ENCODE measurements around the gene MRPL41.
"Not testable (repeated sequence)": the region's sequence is repeated elsewhere in the genome, so short reads cannot be mapped to it uniquely, and the experiment has no call there.

Gene MRPL41

GRCh38 chr9:137551264-137552021 is at the start of gene MRPL41:
TSS of gene MRPL41 (plus strand) at chr9:137551879. CDS start at chr9:137552082, 203 bp downstream.
- peak; percentile 86 for DNase-seq

DNA sequence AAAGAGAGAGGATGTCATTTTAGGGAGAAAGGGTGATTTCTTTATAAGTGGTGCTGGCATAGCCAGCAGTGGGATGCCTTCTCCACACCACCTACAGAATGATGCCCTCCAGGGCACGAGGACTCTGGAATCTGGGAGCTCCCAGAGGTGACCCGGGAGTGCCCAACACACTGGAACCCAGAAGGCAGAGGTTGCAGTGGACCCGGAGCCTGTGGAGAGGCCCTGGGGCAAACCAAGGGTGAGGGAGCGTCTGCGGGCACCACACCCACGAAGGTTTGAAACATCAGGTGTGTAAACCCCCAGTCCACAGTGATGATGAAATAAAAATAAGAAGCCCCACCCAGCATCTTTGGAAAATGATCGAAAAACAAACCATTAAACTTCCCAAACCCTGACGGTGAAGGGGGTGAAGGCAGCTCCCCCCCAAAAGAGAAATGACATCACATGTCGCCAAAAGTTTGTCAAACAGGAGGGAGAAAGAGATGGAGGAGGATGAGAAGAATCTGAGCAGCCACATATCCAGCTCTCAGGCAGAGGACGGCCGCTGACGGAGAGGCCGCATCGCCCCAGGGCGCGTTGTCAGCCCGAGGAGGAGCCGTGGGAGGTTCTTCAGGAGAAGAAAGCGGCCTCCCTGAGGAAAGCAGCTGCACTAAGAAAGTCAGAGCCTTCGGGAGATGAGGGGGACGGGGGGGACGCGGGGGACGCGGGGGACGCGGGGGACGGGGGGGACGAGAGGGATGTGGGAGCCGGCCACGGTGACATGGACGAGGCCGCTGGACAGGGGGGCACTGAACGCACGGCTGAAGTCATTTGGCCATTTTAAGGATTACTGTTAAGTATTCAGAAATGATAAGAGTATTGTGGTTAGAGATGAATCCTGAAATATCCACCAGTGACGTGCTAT is 49.4 kb upstream of the MRPL41 start:
- DNase-seq = no peak

GRCh38 chr9:137504432-137504777 is 47.3 kb upstream of the MRPL41 start:
- DNase-seq = no peak

DNA sequence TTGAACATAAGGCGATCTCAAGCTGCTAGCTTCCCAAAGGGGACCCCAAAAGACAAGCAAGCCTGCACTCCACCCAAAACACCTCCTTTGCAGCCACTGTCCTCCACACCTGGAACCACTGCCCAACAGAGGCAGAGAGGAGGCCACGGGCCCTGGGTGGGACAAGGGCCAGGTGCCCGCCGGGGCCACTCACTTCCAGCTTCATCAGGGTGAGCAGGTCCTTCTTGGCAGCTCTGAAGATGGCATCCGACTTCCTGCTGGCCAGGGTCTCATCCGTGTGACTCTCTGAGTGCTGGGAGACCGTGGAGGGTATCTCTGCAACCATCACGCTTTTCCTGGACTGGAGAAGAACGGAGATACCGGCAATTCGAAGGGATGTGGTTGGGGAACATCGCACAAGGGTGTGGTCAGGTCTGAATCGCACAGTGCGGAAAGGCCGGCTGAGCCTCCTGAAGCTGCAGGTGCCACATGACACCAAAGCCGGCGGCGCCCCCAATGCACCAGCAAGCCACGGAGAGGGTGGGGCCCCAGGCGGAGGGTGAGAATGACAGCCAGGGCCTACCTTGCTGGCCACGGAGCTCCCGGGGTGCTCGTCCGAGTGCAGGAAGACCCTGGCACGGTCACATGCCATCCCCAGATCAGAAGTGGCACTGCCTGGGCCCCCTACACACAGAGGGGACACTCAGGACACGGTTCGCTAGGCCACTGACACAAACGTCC is 46.1 kb upstream of the MRPL41 start:
- no peak for DNase-seq

DNA sequence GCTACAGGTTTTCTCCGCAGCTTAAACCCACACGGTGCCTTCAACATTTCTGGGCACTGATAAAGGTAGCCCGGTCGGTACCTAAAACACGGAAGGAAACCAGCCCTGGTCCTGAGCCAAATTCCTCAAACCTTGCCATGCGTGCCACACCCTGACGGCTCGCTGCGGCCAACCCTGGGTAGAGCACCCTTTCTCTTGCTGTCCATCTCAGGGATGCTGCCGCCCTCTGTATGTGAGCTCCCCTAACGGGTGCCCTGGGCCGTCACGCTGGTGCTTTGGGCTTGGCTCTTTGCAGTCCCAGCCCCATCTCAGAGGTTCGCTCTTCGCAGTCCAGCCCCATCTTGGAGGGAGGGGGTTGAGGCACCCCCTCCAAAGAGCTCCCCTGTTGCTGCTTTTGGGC is 45.4 kb upstream of the MRPL41 start:
- DNase-seq = no peak

- peak; percentile 80 for DNase-seq
Observed at GRCh38 chr9:137506702-137507171, 44.9 kb upstream of the MRPL41 start.

DNA sequence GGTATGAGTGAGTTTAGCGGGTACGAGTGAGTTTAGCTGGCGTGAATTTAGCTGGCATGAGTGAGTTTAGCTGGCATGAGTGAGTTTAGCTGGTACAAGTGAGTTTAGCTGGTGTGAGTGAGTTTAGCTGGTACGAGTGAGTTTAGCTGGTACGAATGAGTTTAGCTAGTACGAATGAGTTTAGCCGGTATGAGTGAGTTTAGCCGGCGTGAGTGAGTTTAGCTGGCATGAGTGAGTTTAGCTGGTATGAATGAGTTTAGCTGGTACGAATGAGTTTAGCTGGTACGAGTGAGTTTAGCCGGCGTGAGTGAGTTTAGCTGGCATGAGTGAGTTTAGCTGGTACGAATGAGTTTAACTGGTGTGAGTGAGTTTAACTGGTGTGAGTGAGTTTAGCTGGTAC is 42.5 kb upstream of the MRPL41 start:
- no peak for DNase-seq

DNA sequence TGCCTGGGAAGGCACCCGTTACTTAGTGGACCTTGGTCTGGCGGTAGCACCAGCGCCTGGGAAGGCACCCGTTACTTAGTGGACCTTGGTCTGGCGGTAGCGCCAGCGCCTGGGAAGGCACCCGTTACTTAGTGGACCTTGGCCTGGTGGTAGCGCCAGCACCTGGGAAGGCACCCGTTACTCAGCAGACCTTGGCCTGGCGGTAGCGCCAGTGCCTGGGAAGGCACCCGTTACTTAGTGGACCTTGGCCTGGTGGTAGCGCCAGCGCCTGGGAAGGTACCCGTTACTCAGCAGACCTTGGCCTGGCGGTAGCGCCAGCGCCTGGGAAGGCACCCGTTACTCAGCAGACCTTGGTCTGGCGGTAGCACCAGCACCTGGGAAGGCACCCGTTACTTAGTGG is 40.6 kb upstream of the MRPL41 start:
- not testable (repeated sequence) for DNase-seq

DNA sequence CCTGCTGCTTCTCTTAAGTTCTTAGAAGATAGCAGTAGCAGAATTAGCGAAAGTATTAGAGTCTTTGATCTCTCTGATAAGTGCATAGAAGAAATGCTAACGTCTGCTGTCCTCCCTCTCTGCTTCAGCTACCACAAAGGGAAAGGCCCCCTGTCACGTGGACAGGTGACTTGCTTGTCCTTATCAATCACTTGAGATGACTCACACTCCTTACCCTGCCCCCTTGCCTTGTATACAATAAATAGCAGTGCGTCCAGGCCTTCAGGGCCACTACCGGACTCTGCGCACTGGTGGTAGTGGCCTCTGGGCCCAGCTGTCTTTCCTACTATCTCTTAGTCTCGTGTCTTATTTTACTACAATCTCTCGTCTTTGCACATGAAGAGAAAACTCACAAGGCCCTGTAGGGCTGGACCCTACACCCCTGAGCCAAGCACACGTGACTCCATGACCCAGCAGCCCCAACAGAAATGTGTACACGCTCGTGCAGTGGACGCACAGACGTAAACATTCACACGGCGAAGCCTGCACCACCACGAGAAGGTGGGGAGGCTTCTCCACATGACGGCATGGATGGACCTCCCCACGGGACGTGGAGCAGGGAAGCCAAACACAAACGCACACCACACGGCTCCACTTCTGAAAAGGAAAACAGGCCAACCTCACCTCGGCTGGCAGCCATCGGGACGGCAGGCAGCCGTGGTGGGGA is 39.8 kb upstream of the MRPL41 start:
- no peak for DNase-seq

- DNase-seq = not testable (repeated sequence)
Observed at GRCh38 chr9:137513136-137513535, 38.5 kb upstream of the MRPL41 start.

DNA sequence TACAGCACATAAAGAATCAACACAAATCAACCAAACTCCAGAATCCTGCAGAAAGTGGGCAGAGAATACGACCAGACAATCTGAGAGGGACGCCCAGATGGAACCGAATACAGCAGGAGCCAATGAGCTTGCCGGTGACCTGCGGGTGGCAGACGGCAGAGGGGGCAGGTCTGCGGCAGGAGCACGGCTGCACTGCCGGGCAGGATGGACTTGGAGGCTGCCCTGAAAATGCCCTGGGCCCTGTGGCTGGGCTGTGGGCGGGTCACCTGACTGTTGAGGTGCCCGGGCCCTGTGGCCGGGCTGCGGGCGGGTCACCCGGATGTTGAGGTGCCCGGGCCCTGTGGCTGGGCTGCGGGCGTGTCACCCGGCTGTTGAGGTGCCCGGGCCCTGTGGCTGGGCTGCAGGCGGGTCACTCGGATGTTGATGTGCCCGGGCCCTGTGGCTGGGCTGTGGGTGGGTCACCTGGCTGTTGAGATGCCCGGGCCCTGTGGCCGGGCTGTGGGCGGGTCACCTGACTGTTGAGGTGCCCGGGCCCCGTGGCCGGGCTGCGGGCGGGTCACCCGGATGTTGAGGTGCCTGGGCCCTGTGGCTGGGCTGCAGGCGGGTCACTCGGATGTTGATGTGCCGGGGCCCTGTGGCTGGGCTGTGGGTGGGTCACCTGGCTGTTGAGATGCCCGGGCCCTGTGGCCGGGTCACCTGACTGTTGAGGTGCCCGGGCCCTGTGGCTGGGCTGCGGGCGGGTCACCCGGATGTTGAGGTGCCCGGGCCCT is 37.7 kb upstream of the MRPL41 start:
- not testable (repeated sequence) for DNase-seq

DNA sequence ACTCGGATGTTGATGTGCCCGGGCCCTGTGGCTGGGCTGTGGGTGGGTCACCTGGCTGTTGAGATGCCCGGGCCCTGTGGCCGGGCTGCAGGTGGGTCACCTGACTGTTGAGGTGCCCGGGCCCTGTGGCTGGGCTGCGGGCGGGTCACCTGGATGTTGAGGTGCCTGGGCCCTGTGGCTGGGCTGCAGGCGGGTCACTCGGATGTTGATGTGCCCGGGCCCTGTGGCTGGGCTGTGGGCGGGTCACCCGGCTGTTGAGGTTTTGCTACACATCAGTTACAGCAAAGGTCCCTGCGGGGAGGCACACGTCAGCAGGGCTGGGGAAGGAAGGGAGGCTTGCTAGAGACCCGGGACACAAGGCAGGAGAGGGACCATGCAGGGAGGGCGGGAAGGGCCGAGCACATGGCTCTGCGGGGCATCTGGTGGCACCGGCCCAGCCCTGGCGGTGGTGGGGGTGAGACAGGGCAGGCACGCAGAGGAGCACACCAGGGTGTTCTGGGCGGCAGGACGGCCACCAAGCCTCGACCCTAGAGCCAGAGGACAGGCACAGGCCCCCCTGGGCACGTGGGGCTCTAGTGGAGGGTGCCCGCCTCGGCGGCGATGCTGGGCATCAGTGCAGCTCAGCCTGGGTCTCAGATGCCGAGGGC is 36.9 kb upstream of the MRPL41 start:
- DNase-seq = no peak

DNA sequence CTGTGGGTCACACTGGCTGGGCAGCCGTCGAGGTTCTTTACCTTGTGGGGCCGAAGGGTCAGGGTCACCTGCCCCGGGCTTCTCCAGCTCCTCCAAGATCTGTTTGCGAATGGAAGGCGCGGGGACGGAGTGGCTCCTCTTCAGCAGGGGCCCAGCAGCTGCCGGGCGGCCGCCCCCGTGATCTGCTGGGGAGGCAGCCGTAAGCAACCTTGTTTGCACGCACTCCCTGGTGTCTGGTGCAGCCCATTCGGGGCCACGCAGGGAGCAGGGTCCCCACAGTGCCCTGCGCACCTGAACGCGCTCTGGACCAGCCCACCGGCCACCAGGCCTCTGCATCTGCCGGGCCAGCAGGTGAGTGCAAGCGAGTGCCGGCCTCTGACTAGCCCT is 36.3 kb upstream of the MRPL41 start:
- no peak for DNase-seq

- DNase-seq = no peak
Observed at GRCh38 chr9:137516144-137516917, 35.3 kb upstream of the MRPL41 start.

- not testable (repeated sequence) for DNase-seq
Observed at GRCh38 chr9:137518661-137519459, 32.8 kb upstream of the MRPL41 start.

- DNase-seq = no peak
Observed at GRCh38 chr9:137519553-137519952, 32.1 kb upstream of the MRPL41 start.

DNA sequence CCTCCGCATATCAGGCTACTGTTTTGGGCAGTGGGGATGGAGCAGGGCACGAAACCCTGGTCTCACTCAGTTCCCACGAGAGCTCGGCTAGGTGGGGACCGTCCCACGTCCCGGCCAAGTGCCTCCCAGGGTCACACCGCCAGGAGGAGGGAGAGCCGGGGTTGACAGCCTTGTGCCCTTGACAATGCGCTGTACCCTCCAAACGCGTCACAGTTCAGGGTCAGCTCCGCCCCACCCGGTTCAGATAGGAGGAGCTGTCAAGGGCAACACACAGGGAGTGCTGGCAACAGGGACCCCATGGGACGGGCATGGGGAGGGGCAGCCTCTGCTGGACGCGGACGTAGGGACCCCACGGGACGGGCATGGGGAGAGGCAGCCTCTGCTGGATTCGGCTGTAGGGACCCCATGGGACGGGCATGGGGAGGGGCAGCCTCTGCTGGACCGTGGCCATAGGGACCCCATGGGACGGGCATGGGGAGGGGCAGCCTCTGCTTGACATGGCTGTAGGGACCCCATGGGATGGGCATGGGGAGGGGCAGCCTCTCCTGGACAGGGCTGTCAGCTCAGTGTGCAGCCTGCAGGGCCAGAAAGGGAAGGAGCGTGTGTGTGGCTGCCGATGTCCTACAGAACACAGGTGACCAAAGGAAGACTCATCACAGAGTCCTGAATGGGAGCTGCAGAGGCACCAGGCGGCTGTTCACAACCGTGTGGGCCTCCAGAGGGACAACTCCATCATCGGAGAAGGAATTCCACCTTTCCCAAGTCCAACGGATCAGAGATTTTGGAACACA is 30.9 kb upstream of the MRPL41 start:
- DNase-seq = no peak

GRCh38 chr9:137521405-137521985 is 30.2 kb upstream of the MRPL41 start:
- DNase-seq = no peak

All from EL (cell line).